ENCODE data around the gene SP5. TPM values are rescaled to one million over a fixed set of nuclear protein-coding genes. Genes with fewer than 3 reads are reported as not detected.

Gene SP5
- total and polyA plus RNA-seq, 9 of the 15 experiments (the other 6 are each of a cell fraction or from before 2014, with no cell fraction given), result 0.03 to 1.7 (median 0.16) TPM; not detected in 1

DNA sequence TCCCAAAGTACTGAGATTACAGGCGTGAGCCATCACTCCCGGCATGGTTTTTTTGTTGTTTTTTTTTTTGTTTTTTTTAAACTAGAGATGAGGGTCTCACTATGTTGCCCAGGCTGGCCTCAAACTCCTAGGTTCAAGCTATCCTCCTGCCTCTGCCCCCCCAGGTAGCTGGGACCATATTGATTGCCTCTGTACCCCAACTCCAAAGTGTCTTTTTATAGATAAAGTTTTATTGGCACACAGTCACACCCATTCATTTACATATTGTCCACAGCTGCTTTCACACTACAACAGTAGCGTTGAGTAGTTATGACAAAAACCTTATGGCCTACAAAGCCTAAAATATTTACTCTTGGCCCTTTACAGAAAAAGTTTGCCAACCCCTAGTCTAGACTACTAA lies 45.2 kb upstream of the SP5 start:
- intact Hi-C loops (cut with micrococcal nuclease) (no loop called here), in situ Hi-C loops (cut with MboI) (no loop called here)
- no peak overlapping the region for H3K4me2 ChIP-seq (ENCODE audit: insufficient read depth, low read length)
- H3K9me1 ChIP-seq (ENCODE audit: control insufficient read depth, insufficient read depth, low read length), result no peaks in the 10 kb centered on the region
- POLR2A ChIA-PET, result interaction anchor here (0.9 to 2.9 kb wide), 2 partner anchors 10 to 259 kb away, joined by 4 to 13 read pairs; partner anchors contain the start of gene GORASP2
- H3K27me3 ChIP-seq (ENCODE audit: control insufficient read depth in 2 of 2, insufficient read depth in 2 of 2, low read length in 2 of 2), result no peaks in the 10 kb centered on the region
- no peaks in the 10 kb centered on the region for H3K9me3 ChIP-seq (replicated peaks; ENCODE audit: control insufficient read depth, insufficient read depth, low read depth, low read length)
- DNase-seq (ENCODE audit: extremely low read depth in 1 of 4, low spot score in 3 of 4), result no peak
- no TSS peak for BruUV-seq (replicated peaks)
- no peaks in the 10 kb centered on the region for H4K20me1 ChIP-seq (replicated peaks; ENCODE audit: control insufficient read depth, insufficient read depth, low read length)
- no peak for FAIRE-seq
- peaks cover 0 to 3% of the 10 kb centered on the region in 2 experiments; a peak in 2 of 5 replicates for H3K4me1 ChIP-seq (replicated peaks in 1 of 2; ENCODE audit: control insufficient read depth in 2 of 2, insufficient read depth in 2 of 2, low read length in 2 of 2)
- 34% methylated on average over 3 of the region's 3 CpGs for WGBS (ENCODE audit: insufficient coverage, low coverage, missing lambda C conversion rate)
- H2AFZ ChIP-seq (ENCODE audit: low read depth, low read length), result no peak overlapping the region
- no peak overlapping the region for H3K27ac ChIP-seq (ENCODE audit: extremely low read depth, low read depth, low read length)
- no peak overlapping the region for H3K9ac ChIP-seq (ENCODE audit: insufficient read depth in 1 of 2, low read depth in 2 of 2, low read length in 2 of 2)
- no peak for ATAC-seq
- H3K4me3 ChIP-seq, result no peak overlapping the region
- no peaks in the 10 kb centered on the region for H3K79me2 ChIP-seq (ENCODE audit: control insufficient read depth, insufficient read depth, low read length)
- TF ChIP-seq ZBTB40 (IDR thresholded peaks at IDR 0.05) (peak; percentile 95), ZBTB40 (CRISPR knock-in tag; IDR thresholded peaks at IDR 0.05) (peak; percentile 93), TAF7 (tag; IDR thresholded peaks at IDR 0.05) (no peak), ZNF121 (CRISPR knock-in tag; conservative IDR thresholded peaks at IDR 0.05) (peak; percentile 30; the same call in 1 of the 2 replicates), ZNF384 (IDR thresholded peaks at IDR 0.05; ENCODE audit: low read depth, low read length) (peak; percentile 39; the same call in 1 of the 2 replicates)
- CTCF ChIA-PET (ENCODE audit: low intra/inter-chr PET ratio), result no interaction called here
- no peaks in the 10 kb centered on the region for H3K36me3 ChIP-seq (ENCODE audit: control insufficient read depth, insufficient read depth, low read length)
